ENCODE results near the gene LHPP.

DNA sequence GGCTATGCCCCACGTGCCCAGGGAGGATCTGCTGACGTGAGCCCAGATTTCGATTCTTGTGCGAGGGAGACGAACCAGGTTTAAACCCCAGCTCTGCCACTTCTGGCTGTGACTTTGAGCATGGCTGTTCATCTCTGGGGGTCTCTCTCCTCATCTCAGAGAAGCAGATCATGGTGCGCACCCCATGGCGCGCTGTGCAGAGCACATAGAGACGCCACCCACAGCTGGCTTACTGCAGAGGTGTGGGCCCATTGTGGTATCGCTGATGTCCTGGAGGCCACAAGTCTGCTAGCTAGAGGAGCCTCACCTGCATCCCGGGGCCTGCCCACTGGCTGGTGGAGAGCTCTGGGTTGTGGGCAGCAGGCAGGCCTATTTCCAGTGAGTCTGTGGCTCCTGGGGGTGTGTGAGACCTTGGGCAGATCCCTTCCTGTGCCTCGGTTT lies 140.5 kb downstream of the LHPP start:
- no peak for TF ChIP-seq POLR2A (IDR thresholded peaks at IDR 0.05)
- TF ChIP-seq CTCF (IDR thresholded peaks at IDR 0.05) = no peak

Measured in Peyer's patch (tissue), 4 donors.